Posterior vena cava (tissue), 2 donors: ENCODE measurements around the gene EZH1. TPM values are rescaled to one million over a fixed set of nuclear protein-coding genes. Genes with fewer than 3 reads are reported as not detected.

Experiments
- DNase-seq: peaks from one replicate; pipeline ENCODE4 v3.0.0-alpha.2; 2020; ENCODE audit warnings: low spot score
- intact Hi-C, 2 donors: fragments of 100-400 bp; cut with DNase I; formaldehyde crosslinking; loops; one replicate each; pipeline versions ENCODE4 v1.14.1 to v1.14.2; 2022 to 2023
- total RNA-seq, 2 donors: library from RNA; stranded (reverse); fragmentation: NEBNext Ultra II Directional; extraction: Animal tissue kit (Norgen Biotek cat#: 25700); gene quantifications; one replicate each; pipeline ENCODE4 v1.2.1, GENCODE V29; 2021
- donor health status: DM: yes; HTN: yes; CAD: no.
- donor health status: DM: yes; HTN: yes; CAD: no.

EZH1 gene
- total RNA-seq, 2 donors from 2014 or later: 50.2 to 53.5 TPM

- no peak for DNase-seq
- intact Hi-C loops: no loop called here
Observed at GRCh38 chr17:42692489-42692888, 52.4 kb downstream of the EZH1 start.

GRCh38 chr17:42691021-42691545, 53.8 kb downstream of the EZH1 start:
- intact Hi-C loops: no loop called here
- DNase-seq: no peak

GRCh38 chr17:42690596-42690995, 54.2 kb downstream of the EZH1 start:
- no peak for DNase-seq
- intact Hi-C loops: no loop called here

GRCh38 chr17:42687707-42688320, 57.0 kb downstream of the EZH1 start:
- intact Hi-C loops: loop anchor here in 1 of 2 donors (10.0 kb wide), 2 partner anchors 113 to 223 kb away; partner anchors contain the start of gene PSMC3IP
- no peak for DNase-seq

GRCh38 chr17:42686520-42687128, 58.2 kb downstream of the EZH1 start:
- DNase-seq: no peak
- intact Hi-C loops: loop anchor here in 1 of 2 donors (10.0 kb wide), 2 partner anchors 112 to 222 kb away; partner anchors contain the start of gene PSMC3IP

- DNase-seq: no peak
- intact Hi-C loops: loop anchor here in 1 of 2 donors (10.0 kb wide), 2 partner anchors 111 to 221 kb away; partner anchors contain the start of gene PSMC3IP
Observed at GRCh38 chr17:42685831-42686230, 59.0 kb downstream of the EZH1 start.

- intact Hi-C loops: loop anchor here (5.0 to 10.0 kb wide), 3 partner anchors 108 to 220 kb away; partner anchors contain the start of gene PSMC3IP (in 2 of the 2)
- no peak for DNase-seq
Observed at GRCh38 chr17:42684929-42685556, 59.8 kb downstream of the EZH1 start.

GRCh38 chr17:42683407-42684034, 61.3 kb downstream of the EZH1 start:
- DNase-seq: peak; percentile 86
- intact Hi-C loops: loop anchor here (5.0 to 10.0 kb wide), 3 partner anchors 106 to 219 kb away; partner anchors contain the start of gene PSMC3IP (in 2 of the 2)

GRCh38 chr17:42682722-42683403, 62.0 kb downstream of the EZH1 start:
- peak; percentile 89 for DNase-seq
- intact Hi-C loops: loop anchor here (5.0 to 10.0 kb wide), 3 partner anchors 106 to 218 kb away; partner anchors contain the start of gene PSMC3IP (in 2 of the 2)

GRCh38 chr17:42681976-42682721, 62.7 kb downstream of the EZH1 start, which contains the start of gene CNTNAP1:
Gene CNTNAP1, plus strand, starts transcription at chr17:42682531. Its CDS starts 299 bp downstream, at chr17:42682830.
- intact Hi-C loops: loop anchor here (5.0 to 10.0 kb wide), 3 partner anchors 105 to 217 kb away; partner anchors contain the start of gene PSMC3IP (in 2 of the 2)
- peak; percentile 90 for DNase-seq

GRCh38 chr17:42680331-42680808, 64.5 kb downstream of the EZH1 start:
- no peak for DNase-seq
- intact Hi-C loops: loop anchor here (5.0 to 10.0 kb wide), 3 partner anchors 103 to 216 kb away; partner anchors contain the start of gene PSMC3IP (in 2 of the 2)

- intact Hi-C loops: loop anchor here (5.0 to 10.0 kb wide), 4 partner anchors 65 to 215 kb away; partner anchors contain the start of gene PSMC3IP (in 2 of the 2)
- peak; percentile 93 for DNase-seq
Observed at GRCh38 chr17:42679492-42680330, 65.1 kb downstream of the EZH1 start.

- intact Hi-C loops: loop anchor here in 1 of 2 donors (10.0 kb wide), 1 partner anchor 64 kb away; no protein-coding TSS in a partner anchor
- DNase-seq: no peak
Observed at GRCh38 chr17:42678951-42679491, 65.8 kb downstream of the EZH1 start.

- DNase-seq: peak; percentile 96
- intact Hi-C loops: loop anchor here in 1 of 2 donors (10.0 kb wide), 1 partner anchor 63 kb away; no protein-coding TSS in a partner anchor
Observed at GRCh38 chr17:42677921-42678781, 66.7 kb downstream of the EZH1 start.
